ENCODE data around the gene FCF1. TPM values are rescaled to one million over a fixed set of nuclear protein-coding genes. Genes with fewer than 3 reads are reported as not detected.

Gene FCF1
- total and polyA plus RNA-seq, 9 of the 15 experiments (the other 6 are each of a cell fraction or from before 2014, with no cell fraction given), result 6.8 to 91.9 (median 40.0) TPM

DNA sequence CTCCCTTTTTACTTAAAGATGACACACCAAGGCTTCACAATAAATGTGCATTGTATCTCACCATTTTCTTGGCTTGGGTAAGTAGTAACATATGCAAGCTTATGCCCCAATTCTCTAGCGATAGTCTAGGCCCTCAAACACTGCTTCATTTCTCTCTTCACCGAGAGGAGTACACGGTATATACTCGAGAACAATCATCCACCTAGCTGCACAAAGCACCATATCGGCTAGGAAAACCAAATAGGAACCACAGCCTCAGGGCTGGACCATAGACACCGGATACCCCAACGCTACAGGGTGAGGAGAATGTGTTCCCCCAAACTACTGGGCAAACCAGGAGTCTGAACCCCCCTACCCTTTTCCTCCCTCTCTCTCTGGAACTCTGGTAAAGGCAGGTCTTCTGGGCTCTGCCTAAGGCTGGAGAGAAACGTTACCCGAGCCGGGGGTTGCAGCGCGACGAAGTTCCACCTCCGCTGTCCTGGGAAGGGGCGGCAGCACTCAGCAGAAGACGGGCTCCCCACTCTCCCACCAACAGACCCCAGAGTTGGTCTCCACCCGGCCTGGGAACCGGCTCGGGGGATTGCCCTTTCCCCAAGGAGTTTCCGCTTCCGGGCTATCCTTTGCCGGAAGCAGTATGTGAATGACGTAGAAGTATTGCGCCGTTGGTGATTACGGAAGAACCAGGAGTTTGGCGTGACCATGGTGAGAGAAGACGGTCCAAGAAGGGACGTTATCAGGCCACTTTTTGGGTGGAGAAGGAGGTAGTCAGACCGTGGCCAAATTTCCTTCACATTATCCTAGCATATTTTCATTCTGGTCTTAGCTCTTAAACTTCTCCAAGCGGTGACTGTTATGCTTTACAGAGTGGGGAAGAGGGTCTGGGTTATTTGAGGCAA, at the start of gene FCF1, which contains the start of gene AREL1 (continued):
- TF ChIP-seq, protein P1, sequence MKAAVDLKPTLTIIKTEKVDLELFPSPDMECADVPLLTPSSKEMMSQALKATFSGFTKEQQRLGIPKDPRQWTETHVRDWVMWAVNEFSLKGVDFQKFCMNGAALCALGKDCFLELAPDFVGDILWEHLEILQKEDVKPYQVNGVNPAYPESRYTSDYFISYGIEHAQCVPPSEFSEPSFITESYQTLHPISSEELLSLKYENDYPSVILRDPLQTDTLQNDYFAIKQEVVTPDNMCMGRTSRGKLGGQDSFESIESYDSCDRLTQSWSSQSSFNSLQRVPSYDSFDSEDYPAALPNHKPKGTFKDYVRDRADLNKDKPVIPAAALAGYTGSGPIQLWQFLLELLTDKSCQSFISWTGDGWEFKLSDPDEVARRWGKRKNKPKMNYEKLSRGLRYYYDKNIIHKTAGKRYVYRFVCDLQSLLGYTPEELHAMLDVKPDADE (conservative IDR thresholded peaks at IDR 0.05; ENCODE audit: control insufficient read depth, low read depth, low read length), result peak; percentile 61; the same call in 1 of the 2 replicates
- TF ChIP-seq RBM34 (IDR thresholded peaks at IDR 0.05; ENCODE audit: borderline replicate concordance, insufficient read depth, low read length), result no peak
- no peak for TF ChIP-seq MCM2 (IDR thresholded peaks at IDR 0.05; ENCODE audit: low read depth)
- no peak for TF ChIP-seq KDM1A (IDR thresholded peaks at IDR 0.05)
- no peak for TF ChIP-seq DDX20 (tag; IDR thresholded peaks at IDR 0.05; ENCODE audit: low read depth)
- peak; percentile 29 for TF ChIP-seq HNRNPLL (IDR thresholded peaks at IDR 0.05; ENCODE audit: low read depth, low read length, poor library complexity, severe bottlenecking)
- TF ChIP-seq SP2 (IDR thresholded peaks at IDR 0.05; ENCODE audit: extremely low read depth, low read depth, low read length, poor library complexity, severe bottlenecking), result no peak
- TF ChIP-seq CC2D1A (IDR thresholded peaks at IDR 0.05), result no peak
- TF ChIP-seq, protein P2, sequence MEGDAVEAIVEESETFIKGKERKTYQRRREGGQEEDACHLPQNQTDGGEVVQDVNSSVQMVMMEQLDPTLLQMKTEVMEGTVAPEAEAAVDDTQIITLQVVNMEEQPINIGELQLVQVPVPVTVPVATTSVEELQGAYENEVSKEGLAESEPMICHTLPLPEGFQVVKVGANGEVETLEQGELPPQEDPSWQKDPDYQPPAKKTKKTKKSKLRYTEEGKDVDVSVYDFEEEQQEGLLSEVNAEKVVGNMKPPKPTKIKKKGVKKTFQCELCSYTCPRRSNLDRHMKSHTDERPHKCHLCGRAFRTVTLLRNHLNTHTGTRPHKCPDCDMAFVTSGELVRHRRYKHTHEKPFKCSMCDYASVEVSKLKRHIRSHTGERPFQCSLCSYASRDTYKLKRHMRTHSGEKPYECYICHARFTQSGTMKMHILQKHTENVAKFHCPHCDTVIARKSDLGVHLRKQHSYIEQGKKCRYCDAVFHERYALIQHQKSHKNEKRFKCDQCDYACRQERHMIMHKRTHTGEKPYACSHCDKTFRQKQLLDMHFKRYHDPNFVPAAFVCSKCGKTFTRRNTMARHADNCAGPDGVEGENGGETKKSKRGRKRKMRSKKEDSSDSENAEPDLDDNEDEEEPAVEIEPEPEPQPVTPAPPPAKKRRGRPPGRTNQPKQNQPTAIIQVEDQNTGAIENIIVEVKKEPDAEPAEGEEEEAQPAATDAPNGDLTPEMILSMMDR (IDR thresholded peaks at IDR 0.05 in 2 of 3, conservative IDR thresholded peaks at IDR 0.05 in 1 of 3; ENCODE audit: insufficient read depth in 2 of 3, low read depth in 1 of 3, low read length in 3 of 3), result no peak
- TF ChIP-seq, protein P3, sequence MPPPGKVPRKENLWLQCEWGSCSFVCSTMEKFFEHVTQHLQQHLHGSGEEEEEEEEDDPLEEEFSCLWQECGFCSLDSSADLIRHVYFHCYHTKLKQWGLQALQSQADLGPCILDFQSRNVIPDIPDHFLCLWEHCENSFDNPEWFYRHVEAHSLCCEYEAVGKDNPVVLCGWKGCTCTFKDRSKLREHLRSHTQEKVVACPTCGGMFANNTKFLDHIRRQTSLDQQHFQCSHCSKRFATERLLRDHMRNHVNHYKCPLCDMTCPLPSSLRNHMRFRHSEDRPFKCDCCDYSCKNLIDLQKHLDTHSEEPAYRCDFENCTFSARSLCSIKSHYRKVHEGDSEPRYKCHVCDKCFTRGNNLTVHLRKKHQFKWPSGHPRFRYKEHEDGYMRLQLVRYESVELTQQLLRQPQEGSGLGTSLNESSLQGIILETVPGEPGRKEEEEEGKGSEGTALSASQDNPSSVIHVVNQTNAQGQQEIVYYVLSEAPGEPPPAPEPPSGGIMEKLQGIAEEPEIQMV (tag; conservative IDR thresholded peaks at IDR 0.05; ENCODE audit: low read depth), result no peak
- no peak for TF ChIP-seq CAMTA2 (CRISPR knock-in tag; conservative IDR thresholded peaks at IDR 0.05)
- no peak for TF ChIP-seq ZKSCAN3 (CRISPR knock-in tag; IDR thresholded peaks at IDR 0.05)
- TF ChIP-seq, protein P4, sequence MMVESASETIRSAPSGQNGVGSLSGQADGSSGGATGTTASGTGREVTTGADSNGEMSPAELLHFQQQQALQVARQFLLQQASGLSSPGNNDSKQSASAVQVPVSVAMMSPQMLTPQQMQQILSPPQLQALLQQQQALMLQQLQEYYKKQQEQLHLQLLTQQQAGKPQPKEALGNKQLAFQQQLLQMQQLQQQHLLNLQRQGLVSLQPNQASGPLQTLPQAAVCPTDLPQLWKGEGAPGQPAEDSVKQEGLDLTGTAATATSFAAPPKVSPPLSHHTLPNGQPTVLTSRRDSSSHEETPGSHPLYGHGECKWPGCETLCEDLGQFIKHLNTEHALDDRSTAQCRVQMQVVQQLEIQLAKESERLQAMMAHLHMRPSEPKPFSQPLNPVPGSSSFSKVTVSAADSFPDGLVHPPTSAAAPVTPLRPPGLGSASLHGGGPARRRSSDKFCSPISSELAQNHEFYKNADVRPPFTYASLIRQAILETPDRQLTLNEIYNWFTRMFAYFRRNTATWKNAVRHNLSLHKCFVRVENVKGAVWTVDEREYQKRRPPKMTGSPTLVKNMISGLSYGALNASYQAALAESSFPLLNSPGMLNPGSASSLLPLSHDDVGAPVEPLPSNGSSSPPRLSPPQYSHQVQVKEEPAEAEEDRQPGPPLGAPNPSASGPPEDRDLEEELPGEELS (CRISPR knock-in tag; IDR thresholded peaks at IDR 0.05; ENCODE audit: borderline replicate concordance), result no peak
- no peak for TF ChIP-seq HNRNPL (IDR thresholded peaks at IDR 0.05; ENCODE audit: low read depth, low read length)
- no peak for TF ChIP-seq RB1 (IDR thresholded peaks at IDR 0.05; ENCODE audit: low read depth)
- TF ChIP-seq, protein P5, sequence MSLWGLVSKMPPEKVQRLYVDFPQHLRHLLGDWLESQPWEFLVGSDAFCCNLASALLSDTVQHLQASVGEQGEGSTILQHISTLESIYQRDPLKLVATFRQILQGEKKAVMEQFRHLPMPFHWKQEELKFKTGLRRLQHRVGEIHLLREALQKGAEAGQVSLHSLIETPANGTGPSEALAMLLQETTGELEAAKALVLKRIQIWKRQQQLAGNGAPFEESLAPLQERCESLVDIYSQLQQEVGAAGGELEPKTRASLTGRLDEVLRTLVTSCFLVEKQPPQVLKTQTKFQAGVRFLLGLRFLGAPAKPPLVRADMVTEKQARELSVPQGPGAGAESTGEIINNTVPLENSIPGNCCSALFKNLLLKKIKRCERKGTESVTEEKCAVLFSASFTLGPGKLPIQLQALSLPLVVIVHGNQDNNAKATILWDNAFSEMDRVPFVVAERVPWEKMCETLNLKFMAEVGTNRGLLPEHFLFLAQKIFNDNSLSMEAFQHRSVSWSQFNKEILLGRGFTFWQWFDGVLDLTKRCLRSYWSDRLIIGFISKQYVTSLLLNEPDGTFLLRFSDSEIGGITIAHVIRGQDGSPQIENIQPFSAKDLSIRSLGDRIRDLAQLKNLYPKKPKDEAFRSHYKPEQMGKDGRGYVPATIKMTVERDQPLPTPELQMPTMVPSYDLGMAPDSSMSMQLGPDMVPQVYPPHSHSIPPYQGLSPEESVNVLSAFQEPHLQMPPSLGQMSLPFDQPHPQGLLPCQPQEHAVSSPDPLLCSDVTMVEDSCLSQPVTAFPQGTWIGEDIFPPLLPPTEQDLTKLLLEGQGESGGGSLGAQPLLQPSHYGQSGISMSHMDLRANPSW (CRISPR knock-in tag; IDR thresholded peaks at IDR 0.05), result no peak
